GM18951 (cell line): ENCODE data around the gene SDK2.

Source experiments
- POLR2A ChIP-seq: IDR thresholded peaks from 4 replicates; pipeline ENCODE4 v1.6.1; 2011; ENCODE audit warnings: mild to moderate bottlenecking; ENCODE audit not compliant: insufficient read length, insufficient read depth; ENCODE audit errors: extremely low read depth
- in situ Hi-C: fragments of 300-500 bp; cut with MboI; formaldehyde crosslinking; loops from one replicate; pipeline ENCODE4 v1.12.0; 2022; ENCODE audit warnings: low sequenced_read_pairs, mixed read lengths, inconsistent platforms; ENCODE audit not compliant: unreplicated experiment

The SDK2 gene

GRCh38 chr17:73433501-73433900 is 210.7 kb downstream of the SDK2 start:
- in situ Hi-C loops = no loop called here
- no peak for TF ChIP-seq POLR2A

- in situ Hi-C loops = no loop called here
- TF ChIP-seq POLR2A = no peak
Measured at GRCh38 chr17:73432624-73433190, 211.5 kb downstream of the SDK2 start.

- in situ Hi-C loops = no loop called here
- no peak for TF ChIP-seq POLR2A
Measured at GRCh38 chr17:73431401-73432205, 212.6 kb downstream of the SDK2 start.

GRCh38 chr17:73430848-73431247 is 213.4 kb downstream of the SDK2 start:
- in situ Hi-C loops = no loop called here

GRCh38 chr17:73430165-73430680 is 214.0 kb downstream of the SDK2 start:
- no peak for TF ChIP-seq POLR2A
- in situ Hi-C loops = no loop called here

More at GRCh38 chr17:73430848-73431247, 213.4 kb downstream of the SDK2 start:
- TF ChIP-seq POLR2A = no peak

- in situ Hi-C loops = no loop called here
Measured at GRCh38 chr17:73429440-73430164, 214.6 kb downstream of the SDK2 start.

GRCh38 chr17:73427198-73427597 is 217.0 kb downstream of the SDK2 start:
- in situ Hi-C loops = no loop called here
- no peak for TF ChIP-seq POLR2A

More at GRCh38 chr17:73429440-73430164, 214.6 kb downstream of the SDK2 start:
- TF ChIP-seq POLR2A = no peak

- TF ChIP-seq POLR2A = no peak
- in situ Hi-C loops = no loop called here
Measured at GRCh38 chr17:73424571-73424970, 219.7 kb downstream of the SDK2 start.

GRCh38 chr17:73423806-73424205 is 220.4 kb downstream of the SDK2 start:
- TF ChIP-seq POLR2A = no peak
- in situ Hi-C loops = no loop called here

- TF ChIP-seq POLR2A = no peak
- in situ Hi-C loops = no loop called here
Measured at GRCh38 chr17:73423159-73423715, 221.0 kb downstream of the SDK2 start.

- in situ Hi-C loops = no loop called here
Measured at GRCh38 chr17:73422121-73422520, 222.1 kb downstream of the SDK2 start.

GRCh38 chr17:73420897-73421296 is 223.3 kb downstream of the SDK2 start:
- TF ChIP-seq POLR2A = no peak
- in situ Hi-C loops = no loop called here

More at GRCh38 chr17:73422121-73422520, 222.1 kb downstream of the SDK2 start:
- TF ChIP-seq POLR2A = no peak

- no peak for TF ChIP-seq POLR2A
- in situ Hi-C loops = no loop called here
Measured at GRCh38 chr17:73419881-73420280, 224.4 kb downstream of the SDK2 start.
